Measurements from ENCODE around the gene CYFIP1. TPM values are rescaled to one million over a fixed set of nuclear protein-coding genes. Genes with fewer than 3 reads are reported as not detected.

Gene CYFIP1
- polyA plus RNA-seq, 1 donor from 2014 or later: 9.3 TPM

GRCh38 chr15:23022156-23022555 lies 42.0 kb upstream of the CYFIP1 start:
- H3K79me2 ChIP-seq (replicated peaks; ENCODE audit: insufficient read depth, low read length): no peaks in the 10 kb centered on the region

GRCh38 chr15:23014394-23015000 lies 34.3 kb upstream of the CYFIP1 start:
- H3K36me3 ChIP-seq (ENCODE audit: insufficient read depth, low read length): peaks cover 10% of the 10 kb centered on the region
- no peaks in the 10 kb centered on the region for H3K27me3 ChIP-seq (ENCODE audit: insufficient read depth, low read depth, low read length)
- H3K4me2 ChIP-seq (ENCODE audit: low read length): no peak overlapping the region
- H3K9me3 ChIP-seq (ENCODE audit: low read length): no peaks in the 10 kb centered on the region
- no peaks in the 10 kb centered on the region for H3K9me2 ChIP-seq (ENCODE audit: insufficient read depth, low read length)
- H3K27ac ChIP-seq (ENCODE audit: low read length): no peak overlapping the region
- no peak overlapping the region for H2AFZ ChIP-seq (ENCODE audit: low read depth, low read length)
- no peaks in the 10 kb centered on the region for H3F3A ChIP-seq (ENCODE audit: insufficient read depth, low read length, poor library complexity, severe bottlenecking)
- H3K4me3 ChIP-seq (ENCODE audit: low read length): no peak overlapping the region
- no peak overlapping the region for H3K9ac ChIP-seq (ENCODE audit: low read length)
- H4K20me1 ChIP-seq (ENCODE audit: insufficient read depth): no peaks in the 10 kb centered on the region
- TF ChIP-seq POLR2AphosphoS5 (IDR thresholded peaks at IDR 0.05) (no peak), TAF1 (IDR thresholded peaks at IDR 0.05; ENCODE audit: low read depth) (no peak), CTCF (IDR thresholded peaks at IDR 0.05; ENCODE audit: poor library complexity, severe bottlenecking) (no peak), REST (IDR thresholded peaks at IDR 0.05; ENCODE audit: borderline replicate concordance) (no peak), EP300 (conservative IDR thresholded peaks at IDR 0.05; ENCODE audit: poor library complexity, severe bottlenecking) (no peak), MXI1 (conservative IDR thresholded peaks at IDR 0.05; ENCODE audit: poor library complexity, severe bottlenecking) (no peak), RAD21 (conservative IDR thresholded peaks at IDR 0.05) (no peak), EZH2 (IDR thresholded peaks at IDR 0.05; ENCODE audit: borderline replicate concordance, insufficient read depth, low read length, poor library complexity, severe bottlenecking) (no peak), SMC3 (conservative IDR thresholded peaks at IDR 0.05; ENCODE audit: poor library complexity) (no peak)
- no peaks in the 10 kb centered on the region for H3K79me2 ChIP-seq (replicated peaks; ENCODE audit: insufficient read depth, low read length)

More at GRCh38 chr15:23022156-23022555, 42.0 kb upstream of the CYFIP1 start:
- TF ChIP-seq SMC3 (conservative IDR thresholded peaks at IDR 0.05; ENCODE audit: poor library complexity): no peak
- TF ChIP-seq MXI1 (conservative IDR thresholded peaks at IDR 0.05; ENCODE audit: poor library complexity, severe bottlenecking): no peak
- Histone ChIP-seq H3K36me3 (ENCODE audit: insufficient read depth, low read length) (peaks cover 10% of the 10 kb centered on the region), H2AFZ (ENCODE audit: low read depth, low read length) (no peak overlapping the region), H3K9me2 (ENCODE audit: insufficient read depth, low read length) (no peaks in the 10 kb centered on the region), H3K9ac (ENCODE audit: low read length) (no peak overlapping the region), H3K4me2 (ENCODE audit: low read length) (no peak overlapping the region), H3K27me3 (ENCODE audit: insufficient read depth, low read depth, low read length) (no peaks in the 10 kb centered on the region), H3K4me3 (ENCODE audit: low read length) (no peak overlapping the region), H4K20me1 (ENCODE audit: insufficient read depth) (no peaks in the 10 kb centered on the region), H3F3A (ENCODE audit: insufficient read depth, low read length, poor library complexity, severe bottlenecking) (no peaks in the 10 kb centered on the region), H3K27ac (ENCODE audit: low read length) (no peak overlapping the region), H3K9me3 (ENCODE audit: low read length) (no peaks in the 10 kb centered on the region)

Measured in neural cell (in vitro differentiated cells).